H1 (cell line): ENCODE results near the gene KLHDC7B. TPM values are rescaled to one million over a fixed set of nuclear protein-coding genes. Genes with fewer than 3 reads are reported as not detected.

Experiments
- CTCF ChIA-PET: fragments of 300-600 bp; sonication (Branson Sonifier 250); formaldehyde crosslinking; loops from one replicate; lab custom pipeline; 2021; ENCODE audit not compliant: partially characterized antibody; lab: Charles Lee
- POLR2A ChIA-PET: fragments of 300-600 bp; sonication (Branson Sonifier 250); formaldehyde crosslinking; loops from one replicate; lab custom pipeline; 2021; ENCODE audit warnings: inconsistent platforms; ENCODE audit not compliant: partially characterized antibody; lab: Charles Lee
- DNase-seq, 2 experiments: peaks; one replicate each; pipeline versions ENCODE4 v3.0.0 to v3.0.0-alpha.2; 2010 to 2022; ENCODE audit warnings: low spot score in 2 of 2, low read depth in 1 of 2, mixed read lengths in 1 of 2
- FAIRE-seq: peaks from 2 replicates; lab custom pipeline; 2011; peaks lifted over from hg19 to GRCh38; lab: Jason Lieb, UNC
- H2AFZ ChIP-seq: 2 replicates; pipeline ENCODE4 v1.8.1; 2012; ENCODE audit warnings: low read length, inconsistent platforms
- H2AK5ac ChIP-seq: 2 replicates; pipeline ENCODE4 v1.6.1; 2013; ENCODE audit warnings: low read depth, low read length
- H2BK120ac ChIP-seq: replicated peaks from 2 replicates; pipeline ENCODE3; 2013; ENCODE audit warnings: low read depth, low read length, inconsistent platforms
- H2BK12ac ChIP-seq: 2 replicates; pipeline ENCODE4 v1.6.1; 2013; ENCODE audit warnings: low read depth, low read length
- H2BK15ac ChIP-seq: 2 replicates; pipeline ENCODE4 v1.6.1; 2013; ENCODE audit warnings: low read length
- H2BK20ac ChIP-seq: 2 replicates; pipeline ENCODE4 v1.6.1; 2013; ENCODE audit warnings: low read length
- H2BK5ac ChIP-seq: 2 replicates; pipeline ENCODE4 v1.6.1; 2013; ENCODE audit warnings: low read depth, low read length
- H3K14ac ChIP-seq: 2 replicates; pipeline ENCODE4 v1.6.1; 2013; ENCODE audit warnings: inconsistent platforms; ENCODE audit not compliant: insufficient read length
- H3K18ac ChIP-seq: 2 replicates; pipeline ENCODE4 v1.6.1; 2013; ENCODE audit warnings: low read length; ENCODE audit errors: extremely low read depth
- H3K23ac ChIP-seq: 2 replicates; pipeline ENCODE4 v1.6.1; 2013; ENCODE audit warnings: inconsistent platforms; ENCODE audit not compliant: insufficient read length
- H3K23me2 ChIP-seq: 2 replicates; pipeline ENCODE4 v1.6.1; 2013; ENCODE audit warnings: low read depth, low read length
- H3K27ac ChIP-seq: 2 replicates; pipeline ENCODE4 v1.6.1; 2011; ENCODE audit warnings: low read depth, low read length, inconsistent platforms
- H3K27me3 ChIP-seq, 4 experiments: replicated peaks in 1 of 4; 1 replicate in 1 of 4; 2 replicates in 3 of 4; pipeline versions ENCODE4 v1.6.1 to v1.8.1; 2011 to 2013; ENCODE audit warnings: low read length in 3 of 4, mild to moderate bottlenecking in 3 of 4, inconsistent platforms in 2 of 4, mixed read lengths in 2 of 4, moderate library complexity in 1 of 4; ENCODE audit not compliant: control insufficient read depth in 3 of 4, insufficient read depth in 3 of 4; ENCODE audit errors: extremely low read depth in 1 of 4
- H3K36me3 ChIP-seq, 4 experiments: 2 replicates each; pipeline versions ENCODE4 v1.6.1 to v1.8.1; 2011 to 2013; ENCODE audit warnings: mild to moderate bottlenecking in 4 of 4, low read length in 3 of 4, moderate library complexity in 2 of 4, control low read depth in 1 of 4, inconsistent platforms in 1 of 4; ENCODE audit not compliant: insufficient read depth in 4 of 4, control insufficient read depth in 2 of 4
- H3K4ac ChIP-seq: replicated peaks from 2 replicates; pipeline ENCODE3; 2013; ENCODE audit warnings: low read length, low read depth, mixed read lengths, inconsistent platforms; ENCODE audit not compliant: insufficient read length
- H3K4me1 ChIP-seq, 4 experiments: replicated peaks in 1 of 4; 1 replicate in 1 of 4; 2 replicates in 3 of 4; pipeline versions ENCODE4 v1.6.1 to v1.8.1; 2011 to 2013; ENCODE audit warnings: low read length in 3 of 4, inconsistent platforms in 2 of 4, mixed read lengths in 1 of 4; ENCODE audit not compliant: insufficient read depth in 4 of 4, control insufficient read depth in 3 of 4
- H3K4me2 ChIP-seq, 2 experiments: 2 replicates each; pipeline versions ENCODE4 v1.6.1 to v1.8.1; 2011 to 2013; ENCODE audit warnings: low read depth in 2 of 2, low read length in 2 of 2, control low read depth in 1 of 2, inconsistent platforms in 1 of 2, mild to moderate bottlenecking in 1 of 2; ENCODE audit not compliant: insufficient read depth in 1 of 2
- H3K4me3 ChIP-seq, 4 experiments: fragments of 200-600, 300-600 bp in 1 of 4; sonication (generic), shearing (Covaris generic), sonication (Bioruptor Twin) in 1 of 4; 2 replicates each; pipeline versions ENCODE4 v1.5.1 to v1.8.1; 2011 to 2016; ENCODE audit warnings: low read length in 4 of 4, low read depth in 3 of 4, control low read depth in 2 of 4, inconsistent platforms in 2 of 4, mild to moderate bottlenecking in 2 of 4, mixed read lengths in 1 of 4, moderate library complexity in 1 of 4; ENCODE audit not compliant: insufficient read depth in 2 of 4; ENCODE audit errors: extremely low read depth in 1 of 4
- H3K56ac ChIP-seq: replicated peaks from 2 replicates; pipeline ENCODE3; 2013; ENCODE audit warnings: low read depth, mild to moderate bottlenecking, mixed read lengths, low read length, inconsistent platforms; ENCODE audit not compliant: insufficient read length
- H3K79me1 ChIP-seq: 2 replicates; pipeline ENCODE4 v1.6.1; 2013; ENCODE audit warnings: low read depth, low read length, control low read depth
- H3K79me2 ChIP-seq, 2 experiments: 2 replicates each; pipeline versions ENCODE4 v1.6.1 to v1.8.1; 2012 to 2013; ENCODE audit warnings: low read length in 2 of 2, mild to moderate bottlenecking in 2 of 2, inconsistent platforms in 1 of 2; ENCODE audit not compliant: insufficient read depth in 2 of 2, control insufficient read depth in 1 of 2
- H3K9ac ChIP-seq, 4 experiments: replicated peaks in 1 of 4; 1 replicate in 1 of 4; 2 replicates in 3 of 4; pipeline versions ENCODE4 v1.6.1 to v1.8.1; 2011 to 2013; ENCODE audit warnings: low read depth in 3 of 4, low read length in 3 of 4, control low read depth in 2 of 4, mild to moderate bottlenecking in 2 of 4, moderate library complexity in 2 of 4, inconsistent platforms in 1 of 4; ENCODE audit errors: extremely low read depth in 1 of 4
- H3K9me3 ChIP-seq, 2 experiments: 2 replicates each; pipeline versions ENCODE4 v1.6.1 to v1.8.1; 2012 to 2013; ENCODE audit warnings: mild to moderate bottlenecking in 2 of 2, moderate library complexity in 2 of 2, control low read depth in 1 of 2, inconsistent platforms in 1 of 2, low read depth in 1 of 2, low read length in 1 of 2, mixed read lengths in 1 of 2; ENCODE audit not compliant: insufficient read depth in 2 of 2
- H4K20me1 ChIP-seq, 2 experiments: replicated peaks in 1 of 2; 2 replicates each; pipeline versions ENCODE3 to v1.8.1; 2011 to 2013; ENCODE audit warnings: inconsistent platforms in 2 of 2, low read length in 2 of 2, mild to moderate bottlenecking in 1 of 2; ENCODE audit not compliant: insufficient read depth in 2 of 2, control insufficient read depth in 1 of 2
- H4K5ac ChIP-seq: 2 replicates; pipeline ENCODE4 v1.6.1; 2013; ENCODE audit warnings: low read length, low read depth, mixed read lengths, inconsistent platforms; ENCODE audit not compliant: insufficient read length
- H4K8ac ChIP-seq: 2 replicates; pipeline ENCODE4 v1.8.0; 2013; ENCODE audit warnings: mild to moderate bottlenecking, moderate library complexity, low read length, inconsistent platforms; ENCODE audit not compliant: insufficient read depth; ENCODE audit errors: extremely low read depth
- H4K91ac ChIP-seq: replicated peaks from 2 replicates; pipeline ENCODE3; 2013; ENCODE audit warnings: low read length, mixed read lengths, inconsistent platforms; ENCODE audit not compliant: insufficient read length
- BACH1 ChIP-seq: IDR thresholded peaks from 2 replicates; pipeline ENCODE4 v1.6.1; 2012; ENCODE audit warnings: low read length, improper control_type of control experiment
- CHD2 ChIP-seq: IDR thresholded peaks from 2 replicates; pipeline ENCODE4 v1.6.1; 2012; ENCODE audit warnings: low read length, improper control_type of control experiment
- EGR1 ChIP-seq: IDR thresholded peaks from 2 replicates; pipeline ENCODE4 v1.6.1; 2011; ENCODE audit warnings: low read depth, low read length, borderline replicate concordance
- POLR2AphosphoS5 ChIP-seq: IDR thresholded peaks from 2 replicates; pipeline ENCODE4 v1.6.1; 2011; ENCODE audit warnings: low read depth, low read length
- POU5F1 ChIP-seq: IDR thresholded peaks from 2 replicates; pipeline ENCODE4 v1.6.1; 2011; ENCODE audit warnings: low read depth, mild to moderate bottlenecking, low read length, moderate library complexity
- RAD21 ChIP-seq, 2 experiments: IDR thresholded peaks in 1 of 2; conservative IDR thresholded peaks in 1 of 2; 2 replicates each; pipeline ENCODE4 v1.6.1; 2011; ENCODE audit warnings: low read depth in 2 of 2, low read length in 2 of 2, improper control_type of control experiment in 1 of 2, inconsistent platforms in 1 of 2, mild to moderate bottlenecking in 1 of 2, moderate library complexity in 1 of 2
- RFX5 ChIP-seq: IDR thresholded peaks from 2 replicates; pipeline ENCODE4 v1.6.1; 2011; ENCODE audit warnings: low read depth, low read length, improper control_type of control experiment, borderline replicate concordance
- SIN3A ChIP-seq, 2 experiments: IDR thresholded peaks in 1 of 2; conservative IDR thresholded peaks in 1 of 2; 2 replicates each; pipeline ENCODE4 v1.6.1; 2011 to 2012; ENCODE audit warnings: low read length in 2 of 2, improper control_type of control experiment in 1 of 2, low read depth in 1 of 2, mild to moderate bottlenecking in 1 of 2
- SRF ChIP-seq: IDR thresholded peaks from 2 replicates; pipeline ENCODE4 v1.6.1; 2011; ENCODE audit warnings: mild to moderate bottlenecking, low read depth, low read length, moderate library complexity
- TAF1 ChIP-seq: IDR thresholded peaks from 2 replicates; pipeline ENCODE4 v1.6.1; 2011; ENCODE audit warnings: mild to moderate bottlenecking, low read depth, low read length
- TEAD4 ChIP-seq: IDR thresholded peaks from 2 replicates; pipeline ENCODE4 v1.6.1; 2012; ENCODE audit warnings: low read depth, low read length, inconsistent platforms, mixed read lengths
- WGBS, 2 experiments: shearing (Covaris generic) in 1 of 2; methylation state at CpG; one replicate each; pipeline versions ENCODE4 v1.1.6 to v1.1.7; 2013 to 2015; ENCODE audit warnings: low lambda C conversion rate in 2 of 2, mixed read lengths in 2 of 2, inconsistent platforms in 1 of 2, low coverage in 1 of 2, missing lambda C conversion rate in 1 of 2; ENCODE audit not compliant: insufficient replicate concordance in 2 of 2, insufficient coverage in 1 of 2, insufficient read length in 1 of 2; ENCODE audit errors: extremely low coverage in 1 of 2, missing lambda C conversion rate in 1 of 2; 5-methylcytosine and 5-hydroxymethylcytosine counted together
- polyA plus RNA-seq, 7 experiments: library from polyadenylated mRNA; depleted of rRNA in 3 of 7; stranded (reverse) in 5 of 7; unstranded in 2 of 7; fragments of >200 nt in 5 of 7; fragments of 200-250 nt in 2 of 7; gene quantifications; 1 replicate in 5 of 7; 2 replicates in 1 of 7; 4 replicates in 1 of 7; pipeline versions ENCODE4 v1.2.1 to v1.2.3, GENCODE V29; 2011 to 2013; ENCODE audit warnings: missing spikeins in 2 of 7, mixed read lengths in 2 of 7
- total RNA-seq: library from RNA; stranded (reverse); fragmentation: NEBNext Ultra II Directional; extraction: Animal tissue kit (Norgen Biotek cat#: 25700); gene quantifications from 2 replicates; pipeline ENCODE4 v1.2.1, GENCODE V29; 2021
- TF ChIP-seq, protein P1 (sequence below): IDR thresholded peaks from 2 replicates; pipeline ENCODE4 v1.6.1; 2011; ENCODE audit warnings: low read length, improper control_type of control experiment
- TF ChIP-seq, protein P2 (sequence below): IDR thresholded peaks from 2 replicates; pipeline ENCODE4 v1.6.1; 2012; ENCODE audit warnings: inconsistent platforms

KLHDC7B gene
- total and polyA plus RNA-seq, 2 of the 8 experiments (the other 6 are each of a cell fraction or from before 2014, with no cell fraction given): not detected

DNA sequence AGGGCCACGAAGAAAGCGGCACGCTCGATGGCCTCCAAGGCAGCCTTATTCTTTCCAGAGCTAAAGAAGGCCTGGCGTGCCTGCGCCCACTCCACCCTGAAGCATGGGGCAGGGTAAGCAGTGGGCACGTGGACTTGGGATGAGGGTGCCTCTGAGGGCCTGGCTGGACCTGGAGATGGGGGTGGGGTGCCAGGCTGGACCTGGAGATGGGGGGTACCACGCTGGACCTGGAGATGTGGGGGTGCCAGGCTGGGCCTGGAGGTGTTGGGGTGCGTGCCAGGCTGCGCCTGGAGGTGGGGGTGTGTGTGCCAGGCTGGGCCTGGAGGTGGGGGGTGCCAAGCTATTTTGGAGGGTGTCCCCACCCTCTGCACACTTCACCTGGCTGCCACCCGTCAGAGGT lies 27.3 kb downstream of the KLHDC7B start:
- Histone ChIP-seq H2BK20ac (no peak overlapping the region), H3K14ac (no peak overlapping the region), H3K56ac (no peak overlapping the region), H3K4me1 (no peaks in the 10 kb centered on the region), H2BK12ac (no peak overlapping the region), H2BK5ac (no peak overlapping the region), H2BK15ac (no peak overlapping the region), H3K79me1 (no peaks in the 10 kb centered on the region), H3K9me3 (no peaks in the 10 kb centered on the region), H3K27me3 (no peaks in the 10 kb centered on the region), H3K18ac (no peak overlapping the region), H3K4me2 (no peak overlapping the region), H3K23ac (no peak overlapping the region), H3K79me2 (no peaks in the 10 kb centered on the region), H2BK120ac (no peak overlapping the region), H2AK5ac (no peak overlapping the region), H4K5ac (no peak overlapping the region), H2AFZ (no peak overlapping the region), H3K4me3 (no peak overlapping the region), H3K23me2 (no peaks in the 10 kb centered on the region), H4K8ac (no peak overlapping the region), H3K27ac (no peak overlapping the region), H3K9ac (no peak overlapping the region), H3K36me3 (peaks cover 12 to 38% (median 31%) of the 10 kb centered on the region in 4 experiments; a peak in 7 of 8 replicates), H4K91ac (no peak overlapping the region), H3K4ac (no peak overlapping the region), H4K20me1 (peaks cover 4 to 22% of the 10 kb centered on the region in 2 experiments)
- no peak for DNase-seq
- ChIA-PET POLR2A (interaction anchor here (2.3 to 3.1 kb wide), 2 partner anchors 9 to 10 kb away, joined by 7 to 10 read pairs; partner anchors contain the start of genes CHKB and SYCE3), CTCF (interaction anchor here (0.7 to 8.1 kb wide), 11 partner anchors 8 to 119 kb away, joined by 3 to 84 read pairs (median 3); partner anchors contain the start of genes ARSA and SYCE3)
- FAIRE-seq: no peak
- WGBS, 2 experiments: 87% methylated on average over 11 of the region's 11 CpGs; no CpG with 5 or more reads in 1 of the 2 experiments
- no peak for TF ChIP-seq TAF1
- TF ChIP-seq, protein P1, sequence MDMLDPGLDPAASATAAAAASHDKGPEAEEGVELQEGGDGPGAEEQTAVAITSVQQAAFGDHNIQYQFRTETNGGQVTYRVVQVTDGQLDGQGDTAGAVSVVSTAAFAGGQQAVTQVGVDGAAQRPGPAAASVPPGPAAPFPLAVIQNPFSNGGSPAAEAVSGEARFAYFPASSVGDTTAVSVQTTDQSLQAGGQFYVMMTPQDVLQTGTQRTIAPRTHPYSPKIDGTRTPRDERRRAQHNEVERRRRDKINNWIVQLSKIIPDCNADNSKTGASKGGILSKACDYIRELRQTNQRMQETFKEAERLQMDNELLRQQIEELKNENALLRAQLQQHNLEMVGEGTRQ: no peak
- no peak for TF ChIP-seq POLR2AphosphoS5
- no peak for TF ChIP-seq SIN3A (conservative IDR thresholded peaks at IDR 0.05 in 1 of 2, IDR thresholded peaks at IDR 0.05 in 1 of 2; ENCODE audit: low read depth in 1 of 2, low read length in 2 of 2)
- TF ChIP-seq, protein P2, sequence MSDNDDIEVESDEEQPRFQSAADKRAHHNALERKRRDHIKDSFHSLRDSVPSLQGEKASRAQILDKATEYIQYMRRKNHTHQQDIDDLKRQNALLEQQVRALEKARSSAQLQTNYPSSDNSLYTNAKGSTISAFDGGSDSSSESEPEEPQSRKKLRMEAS: no peak
- TF ChIP-seq TEAD4: no peak
- TF ChIP-seq RAD21 (IDR thresholded peaks at IDR 0.05 in 1 of 2, conservative IDR thresholded peaks at IDR 0.05 in 1 of 2; ENCODE audit: low read depth in 2 of 2, low read length in 2 of 2): no peak
- no peak for TF ChIP-seq EGR1
- no peak for TF ChIP-seq SRF
- TF ChIP-seq BACH1: no peak
- TF ChIP-seq CHD2: no peak
- no peak for TF ChIP-seq RFX5
- no peak for TF ChIP-seq POU5F1
